OCI-M2 (cell line): Measurements from ENCODE around the gene AXL.

Experiments
- DNase-seq: peaks from one replicate; lab custom pipeline; 2025; ENCODE audit not compliant: unreplicated experiment; lab: John Stamatoyannopoulos, UW

Gene AXL

GRCh38 chr19:41234512-41235168 is 15.6 kb downstream of the AXL start:
- no peak for DNase-seq

- no peak for DNase-seq
Observed at GRCh38 chr19:41235480-41235879, 16.5 kb downstream of the AXL start.

GRCh38 chr19:41238244-41238643 is 19.2 kb downstream of the AXL start:
- no peak for DNase-seq

- no peak for DNase-seq
Observed at GRCh38 chr19:41239363-41239762, 20.3 kb downstream of the AXL start.

GRCh38 chr19:41239961-41240574 is 21.0 kb downstream of the AXL start:
- DNase-seq: no peak

- no peak for DNase-seq
Observed at GRCh38 chr19:41241859-41242258, 22.8 kb downstream of the AXL start.

GRCh38 chr19:41244117-41244516 is 25.1 kb downstream of the AXL start:
- no peak for DNase-seq

GRCh38 chr19:41245843-41246242 is 26.8 kb downstream of the AXL start:
- no peak for DNase-seq

- DNase-seq: no peak
Observed at GRCh38 chr19:41248895-41249294, 29.9 kb downstream of the AXL start.

- DNase-seq: no peak
Observed at GRCh38 chr19:41249707-41250423, 30.8 kb downstream of the AXL start.

- no peak for DNase-seq
Observed at GRCh38 chr19:41253660-41254059, 34.6 kb downstream of the AXL start.

GRCh38 chr19:41255171-41255570 is 36.1 kb downstream of the AXL start:
- no peak for DNase-seq

GRCh38 chr19:41261474-41262190 is 42.6 kb downstream of the AXL start:
- no peak for DNase-seq

- DNase-seq: no peak
Observed at GRCh38 chr19:41263042-41263849, 44.2 kb downstream of the AXL start.

- peak; percentile 99 for DNase-seq
Observed at GRCh38 chr19:41263850-41264580, 45.0 kb downstream of the AXL start, which contains the start of gene HNRNPUL1. Gene HNRNPUL1, plus strand, starts transcription at chr19:41264372. Its CDS starts 132 bp downstream, at chr19:41264504.

- DNase-seq: no peak
Observed at GRCh38 chr19:41264581-41265394, 45.8 kb downstream of the AXL start.

- no peak for DNase-seq
Observed at GRCh38 chr19:41265395-41266153, 46.6 kb downstream of the AXL start.

GRCh38 chr19:41269055-41269454 is 50.0 kb downstream of the AXL start:
- DNase-seq: no peak
